Measurements from ENCODE around the gene MATR3. TPM values are rescaled to one million over a fixed set of nuclear protein-coding genes. Genes with fewer than 3 reads are reported as not detected.

MATR3 gene
- polyA plus RNA-seq, 3 donors: 61.8 to 174 (median 137) TPM

- Histone ChIP-seq H3K4me1 (ENCODE audit: control insufficient read depth in 1 of 2, insufficient read depth in 2 of 2, low read length in 2 of 2) (peaks cover 35 to 38% of the 10 kb centered on the region in 2 donors), H3K9me3 (replicated peaks in 1 of 2; ENCODE audit: control insufficient read depth in 1 of 2, insufficient read depth in 1 of 2, low read length in 2 of 2) (no peaks in the 10 kb centered on the region), H3K4me2 (replicated peaks; ENCODE audit: extremely low read depth, low read length, poor library complexity, severe bottlenecking) (no peak overlapping the region), H3K9ac (ENCODE audit: insufficient read depth, low read length, poor library complexity, severe bottlenecking) (no peak overlapping the region), H3K27ac (ENCODE audit: low read depth in 1 of 2, low read length in 2 of 2) (no peak overlapping the region), H2AFZ (ENCODE audit: insufficient read depth, low read depth, low read length, poor library complexity, severe bottlenecking) (no peak overlapping the region), H3K36me3 (replicated peaks in 1 of 2; ENCODE audit: control insufficient read depth in 1 of 2, insufficient read depth in 2 of 2, low read length in 2 of 2) (peaks cover 14 to 35% of the 10 kb centered on the region in 2 donors), H4K20me1 (ENCODE audit: insufficient read depth, low read length) (no peaks in the 10 kb centered on the region), H3K4me3 (replicated peaks in 1 of 3; ENCODE audit: low read depth in 2 of 3, low read length in 3 of 3) (no peak overlapping the region), H3K79me2 (ENCODE audit: insufficient read depth, low read length) (peaks cover 20% of the 10 kb centered on the region), H3K27me3 (ENCODE audit: control insufficient read depth in 2 of 2, insufficient read depth in 2 of 2, low read length in 2 of 2) (no peaks in the 10 kb centered on the region)
- Mint-ChIP-seq H3K4me1 (peaks cover 41% of the 10 kb centered on the region), H3K27me3 (ENCODE audit: low read depth in 3 of 3) (no peaks in the 10 kb centered on the region), H3K27ac (no peak overlapping the region), H3K9me3 (no peaks in the 10 kb centered on the region), H3K4me3 (peak overlapping the region in 1 of 2 donors; percentile 17), H3K36me3 (peaks cover 8 to 13% of the 10 kb centered on the region in 2 donors)
- no peak for TF ChIP-seq CTCF (IDR thresholded peaks at IDR 0.05)
- WGBS (ENCODE audit: insufficient coverage): 86% methylated on average over 1 of the region's 4 CpGs
- DNase-seq: no peak
- intact Hi-C loops (cut with micrococcal nuclease): no loop called here
These were observed 18.0 kb upstream of the MATR3 start for GRCh38 chr5:139275536-139275935.

GRCh38 chr5:139275956-139276355, 17.6 kb upstream of the MATR3 start:
- no peak overlapping the region for H3K9ac ChIP-seq (ENCODE audit: insufficient read depth, low read length, poor library complexity, severe bottlenecking)
- Mint-ChIP-seq H3K36me3 (peaks cover 8 to 16% of the 10 kb centered on the region in 2 donors), H3K9me3 (no peaks in the 10 kb centered on the region), H3K4me1 (peaks cover 40% of the 10 kb centered on the region), H3K27ac (no peak overlapping the region), H3K27me3 (ENCODE audit: low read depth in 3 of 3) (no peaks in the 10 kb centered on the region), H3K4me3 (no peak overlapping the region)
- H3K79me2 ChIP-seq (ENCODE audit: insufficient read depth, low read length): peaks cover 20% of the 10 kb centered on the region
- no peak for DNase-seq
- peaks cover 34 to 37% of the 10 kb centered on the region in 2 donors for H3K4me1 ChIP-seq (ENCODE audit: control insufficient read depth in 1 of 2, insufficient read depth in 2 of 2, low read length in 2 of 2)
- H3K36me3 ChIP-seq (replicated peaks in 1 of 2; ENCODE audit: control insufficient read depth in 1 of 2, insufficient read depth in 2 of 2, low read length in 2 of 2): peaks cover 14 to 39% of the 10 kb centered on the region in 2 donors
- H3K4me2 ChIP-seq (replicated peaks; ENCODE audit: extremely low read depth, low read length, poor library complexity, severe bottlenecking): no peak overlapping the region
- no peaks in the 10 kb centered on the region for H3K9me3 ChIP-seq (replicated peaks in 1 of 2; ENCODE audit: control insufficient read depth in 1 of 2, insufficient read depth in 1 of 2, low read length in 2 of 2)
- H3K4me3 ChIP-seq (replicated peaks in 1 of 3; ENCODE audit: low read depth in 2 of 3, low read length in 3 of 3): no peak overlapping the region
- TF ChIP-seq CTCF (IDR thresholded peaks at IDR 0.05): no peak
- no peaks in the 10 kb centered on the region for H3K27me3 ChIP-seq (ENCODE audit: control insufficient read depth in 2 of 2, insufficient read depth in 2 of 2, low read length in 2 of 2)
- 64% methylated on average over 2 of the region's 3 CpGs for WGBS (ENCODE audit: insufficient coverage)
- intact Hi-C loops (cut with micrococcal nuclease): loop anchor here in 1 of 2 donors (2.0 kb wide), 1 partner anchor 15 kb away; no protein-coding TSS in a partner anchor
- no peak overlapping the region for H2AFZ ChIP-seq (ENCODE audit: insufficient read depth, low read depth, low read length, poor library complexity, severe bottlenecking)
- H3K27ac ChIP-seq (ENCODE audit: low read depth in 1 of 2, low read length in 2 of 2): no peak overlapping the region
- no peaks in the 10 kb centered on the region for H4K20me1 ChIP-seq (ENCODE audit: insufficient read depth, low read length)

Data from CD14-positive monocyte (primary cell).